ENCODE data around the gene GABPA.

DNA sequence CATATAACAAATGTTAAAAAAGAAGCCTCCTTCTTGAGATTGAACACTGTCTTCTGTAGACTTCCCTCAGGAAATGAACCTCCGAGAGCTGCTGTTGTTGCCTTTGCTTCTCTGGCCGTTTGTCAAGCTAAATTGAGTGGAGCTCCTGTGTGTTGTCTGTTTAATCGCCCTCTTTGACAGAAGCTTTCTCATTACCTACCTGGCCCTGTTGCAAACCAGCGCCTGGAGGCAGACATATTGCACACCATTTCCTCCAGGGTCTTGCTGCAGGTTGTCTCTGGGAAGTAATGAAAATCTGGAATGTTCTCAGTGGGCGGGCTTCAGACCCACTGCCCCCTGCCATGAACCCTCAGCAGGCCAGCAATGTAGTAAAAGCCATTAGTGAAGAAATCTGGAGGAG is 83.3 kb downstream of the GABPA start:
- TF ChIP-seq POLR2A (IDR thresholded peaks at IDR 0.05; ENCODE audit: insufficient read depth in 1 of 2, low read depth in 2 of 2, low read length in 2 of 2) (no peak), ZSCAN20 (CRISPR knock-in tag; IDR thresholded peaks at IDR 0.05; ENCODE audit: borderline replicate concordance) (no peak), SMAD3 (CRISPR knock-in tag; IDR thresholded peaks at IDR 0.05) (no peak), ZNF563 (CRISPR knock-in tag; IDR thresholded peaks at IDR 0.05) (no peak), CCDC6 (CRISPR knock-in tag; IDR thresholded peaks at IDR 0.05) (no peak), NPAS2 (CRISPR knock-in tag; IDR thresholded peaks at IDR 0.05; ENCODE audit: borderline replicate concordance) (no peak)
